K562 (cell line): Measurements from ENCODE around the gene MYO1F. TPM values are rescaled to one million over a fixed set of nuclear protein-coding genes. Genes with fewer than 3 reads are reported as not detected.
"Not testable (repeated sequence)": the region's sequence is repeated elsewhere in the genome, so short reads cannot be mapped to it uniquely, and the experiment has no call there.

Experiments
- ATAC-seq: fragments of 200-7000 bp; cut with Tn5 transposase; 3 replicates; pipeline ENCODE4 v1.9.1; 2020; ENCODE audit warnings: moderate library complexity
- BruUV-seq: library from RNA; stranded (reverse); fragments of 400-500 nt; replicated peaks from 2 replicates; lab custom pipeline; 2021; lab: Mats Ljungman, UMichigan
- CTCF ChIA-PET: fragments of 300-600 bp; formaldehyde crosslinking; extraction: SDS; loops from one replicate; lab custom pipeline; 2021; ENCODE audit warnings: low intra/inter-chr PET ratio; lab: Yijun Ruan, JAX
- POLR2A ChIA-PET: fragments of 300-600, 350-650 bp; sonication (Branson Sonifier 250); formaldehyde crosslinking; extraction: SDS; loops from one replicate; lab custom pipeline; 2021; ENCODE audit warnings: antibody characterized with exemption, inconsistent platforms; lab: Yijun Ruan, JAX
- DNase-seq, 4 experiments: peaks; one replicate each; pipeline versions ENCODE4 v3.0.0 to v3.0.0-alpha.2; 2011 to 2018; ENCODE audit warnings: low spot score in 3 of 4, mixed read lengths in 3 of 4; ENCODE audit errors: extremely low read depth in 1 of 4
- FAIRE-seq: peaks from 2 replicates; lab custom pipeline; 2011; peaks lifted over from hg19 to GRCh38; lab: Jason Lieb, UNC
- H2AFZ ChIP-seq: 2 replicates; pipeline ENCODE4 v1.6.0; 2011; ENCODE audit warnings: low read depth, low read length, control low read depth, inconsistent platforms
- H3K27ac ChIP-seq: fragments of 200-600 bp; 3 replicates; pipeline ENCODE4 v1.8.0; 2011; ENCODE audit warnings: low read depth, mild to moderate bottlenecking, control low read depth, inconsistent platforms, low read length, moderate library complexity, mixed read lengths; ENCODE audit errors: extremely low read depth
- H3K27me3 ChIP-seq, 2 experiments: fragments of 300-600 bp in 1 of 2; 2 replicates in 1 of 2; 3 replicates in 1 of 2; pipeline versions ENCODE4 v1.6.0 to v1.8.0; 2011; ENCODE audit warnings: inconsistent platforms in 2 of 2, low read length in 2 of 2, mild to moderate bottlenecking in 1 of 2, mixed read lengths in 1 of 2, moderate library complexity in 1 of 2; ENCODE audit not compliant: control insufficient read depth in 2 of 2, insufficient read depth in 2 of 2
- H3K36me3 ChIP-seq: fragments of 300-600 bp; 3 replicates; pipeline ENCODE4 v1.8.0; 2011; ENCODE audit warnings: mild to moderate bottlenecking, low read length, inconsistent platforms; ENCODE audit not compliant: control insufficient read depth, insufficient read depth
- H3K4me1 ChIP-seq, 2 experiments: fragments of 200-600 bp in 1 of 2; replicated peaks in 1 of 2; 2 replicates in 1 of 2; 3 replicates in 1 of 2; pipeline versions ENCODE4 v1.5.1 to v1.8.0; 2011; ENCODE audit warnings: inconsistent platforms in 2 of 2, low read length in 2 of 2, mild to moderate bottlenecking in 1 of 2, mixed read lengths in 1 of 2, moderate library complexity in 1 of 2; ENCODE audit not compliant: control insufficient read depth in 2 of 2, insufficient read depth in 2 of 2
- H3K4me2 ChIP-seq: 2 replicates; pipeline ENCODE4 v1.6.1; 2011; ENCODE audit warnings: low read length, control low read depth, inconsistent platforms, mixed read lengths; ENCODE audit not compliant: insufficient read depth
- H3K4me3 ChIP-seq: fragments of 200-600 bp; sonication (generic), shearing (Covaris generic); 2 replicates; pipeline ENCODE4 v1.5.1; 2016; ENCODE audit warnings: control low read depth, inconsistent platforms
- H3K79me2 ChIP-seq: fragments of 200-600 bp; 3 replicates; pipeline ENCODE4 v1.8.0; 2011; ENCODE audit warnings: low read length, inconsistent platforms; ENCODE audit not compliant: control insufficient read depth, insufficient read depth
- H3K9ac ChIP-seq, 2 experiments: 2 replicates each; pipeline versions ENCODE4 v1.6.0 to v1.6.1; 2011; ENCODE audit warnings: low read depth in 2 of 2, low read length in 2 of 2, control low read depth in 1 of 2, inconsistent platforms in 1 of 2, mild to moderate bottlenecking in 1 of 2, mixed read lengths in 1 of 2; ENCODE audit not compliant: insufficient read depth in 1 of 2
- H3K9me1 ChIP-seq: one replicate; pipeline ENCODE4 v1.6.0; 2011; ENCODE audit warnings: inconsistent platforms, mild to moderate bottlenecking, low read length, moderate library complexity; ENCODE audit not compliant: control insufficient read depth, insufficient read depth
- H3K9me3 ChIP-seq: replicated peaks from 2 replicates; pipeline ENCODE4 v1.5.1; 2011; ENCODE audit warnings: low read depth, low read length, inconsistent platforms; ENCODE audit not compliant: control insufficient read depth, insufficient read depth
- H4K20me1 ChIP-seq: replicated peaks from 2 replicates; pipeline ENCODE4 v1.6.1; 2011; ENCODE audit warnings: low read length, inconsistent platforms, mixed read lengths; ENCODE audit not compliant: control insufficient read depth, insufficient read depth
- CBX2 ChIP-seq: fragments of 200-600 bp; sonication (generic); IDR thresholded peaks from one replicate; pipeline ENCODE4 v1.6.1; 2012; ENCODE audit warnings: mild to moderate bottlenecking, low read length, inconsistent platforms; ENCODE audit not compliant: insufficient read depth, poor library complexity, severe bottlenecking
- CEBPG ChIP-seq, 3 experiments: fragments of 200-800 bp in 1 of 3; sonication (Bioruptor generic) in 1 of 3; sonication (generic) in 1 of 3; formaldehyde crosslinking in 1 of 3; IDR thresholded peaks in 2 of 3; conservative IDR thresholded peaks in 1 of 3; 2 replicates each; pipeline versions ENCODE4 v1.6.1 to v1.8.0; 2016 to 2022; ENCODE audit warnings: missing compliant biosample characterization in 2 of 3, missing genetic modification characterization in 2 of 3, mild to moderate bottlenecking in 1 of 3, missing genetic modification reagents in 1 of 3
- EGR1 ChIP-seq: fragments of 450-650 bp; conservative IDR thresholded peaks from 2 replicates; pipeline ENCODE4 v1.6.1; 2017; ENCODE audit warnings: mild to moderate bottlenecking
- MCM7 ChIP-seq, 2 experiments: fragments of 450-650 bp; IDR thresholded peaks; 2 replicates each; pipeline ENCODE4 v1.6.1; 2016 to 2018
- ZNF384 ChIP-seq: IDR thresholded peaks from 2 replicates; pipeline ENCODE4 v1.6.1; 2012; ENCODE audit warnings: low read depth, low read length, improper control_type of control experiment
- ZNF699 ChIP-seq: fragments of 250-450 bp; sonication (Bioruptor Pico); IDR thresholded peaks from 2 replicates; pipeline ENCODE4 v1.8.0; 2021; ENCODE audit warnings: mild to moderate bottlenecking, moderate library complexity; ENCODE audit not compliant: insufficient replicate concordance
- WGBS: fragments of 100-300 bp; shearing (Covaris generic); methylation state at CpG from one replicate; pipeline ENCODE4 v1.1.6; 2016; ENCODE audit warnings: low coverage, mixed read lengths; ENCODE audit not compliant: insufficient coverage; ENCODE audit errors: missing lambda C conversion rate; 5-methylcytosine and 5-hydroxymethylcytosine counted together
- in situ Hi-C: fragments of 300-500 bp; cut with MboI; formaldehyde crosslinking; loops from 4 replicates; pipeline ENCODE4 v1.15.0; 2018; ENCODE audit warnings: inconsistent platforms, mixed read lengths
- intact Hi-C: fragments of 100-400 bp; cut with micrococcal nuclease; formaldehyde crosslinking; loops from 2 replicates; pipeline ENCODE4 v1.14.2; 2022
- polyA plus RNA-seq, 8 experiments: library from polyadenylated mRNA; depleted of rRNA in 4 of 8; stranded (reverse) in 5 of 8; unstranded in 3 of 8; fragments of >200 nt; fragmentation: Nextera tagmentation in 2 of 8; fragmentation: Illumina TruSeq in 1 of 8; extraction: Ambion mirVana in 2 of 8; extraction: Trizol in 1 of 8; gene quantifications; 2 replicates each; pipeline versions ENCODE4 v1.2.1 to v1.2.3, GENCODE V29; 2011 to 2014; ENCODE audit warnings: inconsistent platforms in 1 of 8, missing spikeins in 1 of 8
- total RNA-seq, 7 experiments: library from RNA; depleted of rRNA in 6 of 7; stranded (reverse); fragments of >200 nt in 6 of 7; fragmentation: Illumina TruSeq in 2 of 7; extraction: Trizol in 2 of 7; gene quantifications; 2 replicates each; pipeline versions ENCODE4 v1.2.1 to v1.2.3, GENCODE V29; 2011 to 2021; ENCODE audit warnings: low replicate concordance in 1 of 7
- TF ChIP-seq, protein P1 (sequence below), 3 experiments: IDR thresholded peaks in 2 of 3; conservative IDR thresholded peaks in 1 of 3; 2 replicates each; pipeline ENCODE4 v1.5.1; 2011 to 2012; ENCODE audit warnings: low read length in 3 of 3, mild to moderate bottlenecking in 3 of 3, control low read depth in 2 of 3, improper control_type of control experiment in 1 of 3, inconsistent platforms in 1 of 3, low read depth in 1 of 3, mixed read lengths in 1 of 3, moderate library complexity in 1 of 3; ENCODE audit not compliant: insufficient read depth in 2 of 3
- TF ChIP-seq, protein P2 (sequence below): sonication (generic); formaldehyde crosslinking; IDR thresholded peaks from 2 replicates; pipeline ENCODE4 v1.8.0; 2023; ENCODE audit warnings: mild to moderate bottlenecking, missing genetic modification reagents

MYO1F gene
- total and polyA plus RNA-seq, 9 of the 15 experiments (the other 6 are each of a cell fraction or from before 2014, with no cell fraction given), result 0.78 to 9.4 (median 4.3) TPM

- H4K20me1 ChIP-seq, FAIRE-seq, H3K79me2 ChIP-seq, in situ Hi-C loops, H3K4me1 ChIP-seq, H3K27ac ChIP-seq, CTCF ChIA-PET, BruUV-seq, H2AFZ ChIP-seq, intact Hi-C loops, DNase-seq, POLR2A ChIA-PET, H3K4me3 ChIP-seq, H3K9me3 ChIP-seq, H3K9ac ChIP-seq, H3K4me2 ChIP-seq, H3K9me1 ChIP-seq, H3K36me3 ChIP-seq: not testable (repeated sequence)
- TF ChIP-seq, protein P1, sequence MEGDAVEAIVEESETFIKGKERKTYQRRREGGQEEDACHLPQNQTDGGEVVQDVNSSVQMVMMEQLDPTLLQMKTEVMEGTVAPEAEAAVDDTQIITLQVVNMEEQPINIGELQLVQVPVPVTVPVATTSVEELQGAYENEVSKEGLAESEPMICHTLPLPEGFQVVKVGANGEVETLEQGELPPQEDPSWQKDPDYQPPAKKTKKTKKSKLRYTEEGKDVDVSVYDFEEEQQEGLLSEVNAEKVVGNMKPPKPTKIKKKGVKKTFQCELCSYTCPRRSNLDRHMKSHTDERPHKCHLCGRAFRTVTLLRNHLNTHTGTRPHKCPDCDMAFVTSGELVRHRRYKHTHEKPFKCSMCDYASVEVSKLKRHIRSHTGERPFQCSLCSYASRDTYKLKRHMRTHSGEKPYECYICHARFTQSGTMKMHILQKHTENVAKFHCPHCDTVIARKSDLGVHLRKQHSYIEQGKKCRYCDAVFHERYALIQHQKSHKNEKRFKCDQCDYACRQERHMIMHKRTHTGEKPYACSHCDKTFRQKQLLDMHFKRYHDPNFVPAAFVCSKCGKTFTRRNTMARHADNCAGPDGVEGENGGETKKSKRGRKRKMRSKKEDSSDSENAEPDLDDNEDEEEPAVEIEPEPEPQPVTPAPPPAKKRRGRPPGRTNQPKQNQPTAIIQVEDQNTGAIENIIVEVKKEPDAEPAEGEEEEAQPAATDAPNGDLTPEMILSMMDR (IDR thresholded peaks at IDR 0.05 in 2 of 3, conservative IDR thresholded peaks at IDR 0.05 in 1 of 3; ENCODE audit: insufficient read depth in 2 of 3, low read depth in 1 of 3, low read length in 3 of 3), result peak in 2 of 3 experiments; percentile 31 to 43; a peak in 2 of 6 replicates
- peak; percentile 80 for TF ChIP-seq ZNF384
- 0 out of 3 replicates have a peak, but pooled peaks have one; percentile 49 for ATAC-seq
- WGBS, result 0% methylated on average over 4 of the region's 4 CpGs
- peaks cover 13 to 32% of the 10 kb centered on the region in 2 experiments; a peak in 3 of 5 replicates for H3K27me3 ChIP-seq
Measured at GRCh38 chr19:8622886-8623285, 45.6 kb upstream of the MYO1F start.

DNA sequence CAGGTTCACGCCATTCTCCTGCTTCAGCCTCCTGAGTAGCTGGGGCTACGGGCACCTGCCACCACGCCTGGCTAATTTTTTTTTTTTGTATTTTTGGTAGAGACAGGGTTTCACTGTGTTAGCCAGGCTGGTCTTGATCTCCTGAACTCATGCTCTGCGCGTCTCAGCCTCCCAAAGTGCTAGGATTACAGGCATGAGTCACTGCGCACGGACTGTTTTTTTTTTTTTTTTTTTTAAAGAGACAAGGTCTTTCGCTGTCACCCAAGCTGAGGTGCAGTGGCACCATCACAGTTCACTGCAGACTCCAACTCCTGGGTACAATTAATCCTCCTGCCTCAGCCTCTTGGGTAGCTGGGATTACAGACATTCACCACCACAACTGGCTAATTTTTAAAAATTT is 41.5 kb upstream of the MYO1F start:
- FAIRE-seq (peak; percentile 87), ATAC-seq (peak; percentile 60; the same call in 2 of the 3 replicates), DNase-seq (no peak)
- no peaks in the 10 kb centered on the region for H3K36me3 ChIP-seq
- H3K4me3 ChIP-seq, result no peak overlapping the region
- BruUV-seq, result no TSS peak
- no peaks in the 10 kb centered on the region; a peak in 1 of 5 replicates for H3K4me1 ChIP-seq
- ChIA-PET POLR2A (interaction anchor here (0.6 kb wide), 1 partner anchor 83 kb away, joined by 3 read pairs; no protein-coding TSS in a partner anchor), CTCF (no interaction called here)
- H4K20me1 ChIP-seq, result no peaks in the 10 kb centered on the region
- in situ Hi-C loops (loop anchor here (10.0 kb wide), 1 partner anchor 76 kb away; the partner anchor contains the start of gene ACTL9), intact Hi-C loops (loop anchor here (10.0 kb wide), 1 partner anchor 76 kb away; the partner anchor contains the start of gene ACTL9)
- H3K9me3 ChIP-seq, result no peaks in the 10 kb centered on the region
- H3K4me2 ChIP-seq, result no peak overlapping the region
- 0% methylated on average over 5 of the region's 8 CpGs for WGBS
- no peak overlapping the region for H2AFZ ChIP-seq
- peaks cover 11 to 24% of the 10 kb centered on the region in 2 experiments; a peak in 3 of 5 replicates for H3K27me3 ChIP-seq
- no peak overlapping the region for H3K9ac ChIP-seq
- H3K9me1 ChIP-seq, result no peaks in the 10 kb centered on the region
- no peaks in the 10 kb centered on the region for H3K79me2 ChIP-seq
- H3K27ac ChIP-seq, result no peak overlapping the region
- TF ChIP-seq ZNF699 (CRISPR knock-in tag) (no peak), EGR1 (no peak), CBX2 (no peak), CEBPG (CRISPR knock-in tag; IDR thresholded peaks at IDR 0.05) (no peak), CEBPG (tag; conservative IDR thresholded peaks at IDR 0.05 in 1 of 2, IDR thresholded peaks at IDR 0.05 in 1 of 2) (no peak), MCM7 (IDR thresholded peaks at IDR 0.05) (no peak)
- TF ChIP-seq, protein P2, sequence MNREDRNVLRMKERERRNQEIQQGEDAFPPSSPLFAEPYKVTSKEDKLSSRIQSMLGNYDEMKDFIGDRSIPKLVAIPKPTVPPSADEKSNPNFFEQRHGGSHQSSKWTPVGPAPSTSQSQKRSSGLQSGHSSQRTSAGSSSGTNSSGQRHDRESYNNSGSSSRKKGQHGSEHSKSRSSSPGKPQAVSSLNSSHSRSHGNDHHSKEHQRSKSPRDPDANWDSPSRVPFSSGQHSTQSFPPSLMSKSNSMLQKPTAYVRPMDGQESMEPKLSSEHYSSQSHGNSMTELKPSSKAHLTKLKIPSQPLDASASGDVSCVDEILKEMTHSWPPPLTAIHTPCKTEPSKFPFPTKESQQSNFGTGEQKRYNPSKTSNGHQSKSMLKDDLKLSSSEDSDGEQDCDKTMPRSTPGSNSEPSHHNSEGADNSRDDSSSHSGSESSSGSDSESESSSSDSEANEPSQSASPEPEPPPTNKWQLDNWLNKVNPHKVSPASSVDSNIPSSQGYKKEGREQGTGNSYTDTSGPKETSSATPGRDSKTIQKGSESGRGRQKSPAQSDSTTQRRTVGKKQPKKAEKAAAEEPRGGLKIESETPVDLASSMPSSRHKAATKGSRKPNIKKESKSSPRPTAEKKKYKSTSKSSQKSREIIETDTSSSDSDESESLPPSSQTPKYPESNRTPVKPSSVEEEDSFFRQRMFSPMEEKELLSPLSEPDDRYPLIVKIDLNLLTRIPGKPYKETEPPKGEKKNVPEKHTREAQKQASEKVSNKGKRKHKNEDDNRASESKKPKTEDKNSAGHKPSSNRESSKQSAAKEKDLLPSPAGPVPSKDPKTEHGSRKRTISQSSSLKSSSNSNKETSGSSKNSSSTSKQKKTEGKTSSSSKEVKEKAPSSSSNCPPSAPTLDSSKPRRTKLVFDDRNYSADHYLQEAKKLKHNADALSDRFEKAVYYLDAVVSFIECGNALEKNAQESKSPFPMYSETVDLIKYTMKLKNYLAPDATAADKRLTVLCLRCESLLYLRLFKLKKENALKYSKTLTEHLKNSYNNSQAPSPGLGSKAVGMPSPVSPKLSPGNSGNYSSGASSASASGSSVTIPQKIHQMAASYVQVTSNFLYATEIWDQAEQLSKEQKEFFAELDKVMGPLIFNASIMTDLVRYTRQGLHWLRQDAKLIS (CRISPR knock-in tag), result no peak
